ENCODE measurements around the gene WDR20.

DNA sequence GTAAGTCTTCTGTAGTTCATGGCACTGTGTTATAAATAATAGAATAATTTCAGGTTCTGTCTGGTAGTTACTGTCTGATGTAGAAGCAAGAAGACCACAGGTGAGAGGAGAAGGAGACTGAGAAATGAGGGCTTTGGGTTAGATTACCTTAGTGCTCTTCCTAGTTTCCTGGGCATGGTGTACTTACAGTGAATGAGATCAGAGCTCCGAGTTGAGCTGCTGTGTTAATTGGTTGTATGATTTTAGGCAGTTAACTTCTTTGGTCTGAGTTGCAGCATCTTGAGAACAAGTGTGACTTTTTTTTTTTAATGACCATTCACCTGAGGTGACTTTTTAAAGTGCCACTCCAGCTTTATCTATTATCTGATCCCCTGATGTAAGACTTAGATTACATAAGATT, 41.5 kb downstream of the WDR20 start:
- TF ChIP-seq, protein P1, sequence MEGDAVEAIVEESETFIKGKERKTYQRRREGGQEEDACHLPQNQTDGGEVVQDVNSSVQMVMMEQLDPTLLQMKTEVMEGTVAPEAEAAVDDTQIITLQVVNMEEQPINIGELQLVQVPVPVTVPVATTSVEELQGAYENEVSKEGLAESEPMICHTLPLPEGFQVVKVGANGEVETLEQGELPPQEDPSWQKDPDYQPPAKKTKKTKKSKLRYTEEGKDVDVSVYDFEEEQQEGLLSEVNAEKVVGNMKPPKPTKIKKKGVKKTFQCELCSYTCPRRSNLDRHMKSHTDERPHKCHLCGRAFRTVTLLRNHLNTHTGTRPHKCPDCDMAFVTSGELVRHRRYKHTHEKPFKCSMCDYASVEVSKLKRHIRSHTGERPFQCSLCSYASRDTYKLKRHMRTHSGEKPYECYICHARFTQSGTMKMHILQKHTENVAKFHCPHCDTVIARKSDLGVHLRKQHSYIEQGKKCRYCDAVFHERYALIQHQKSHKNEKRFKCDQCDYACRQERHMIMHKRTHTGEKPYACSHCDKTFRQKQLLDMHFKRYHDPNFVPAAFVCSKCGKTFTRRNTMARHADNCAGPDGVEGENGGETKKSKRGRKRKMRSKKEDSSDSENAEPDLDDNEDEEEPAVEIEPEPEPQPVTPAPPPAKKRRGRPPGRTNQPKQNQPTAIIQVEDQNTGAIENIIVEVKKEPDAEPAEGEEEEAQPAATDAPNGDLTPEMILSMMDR (IDR thresholded peaks at IDR 0.05): no peak
- TF ChIP-seq EZH2 (IDR thresholded peaks at IDR 0.05; ENCODE audit: borderline replicate concordance, insufficient read depth, low read depth, low read length, poor library complexity, severe bottlenecking): no peak
